PC-9 (cell line): ENCODE data around the gene SEMA7A. TPM values are rescaled to one million over a fixed set of nuclear protein-coding genes. Genes with fewer than 3 reads are reported as not detected.
A peak's percentile ranks its signal among the peaks of the same experiment; 100 is the strongest.

Experiments
- BruUV-seq: library from RNA; stranded (reverse); fragments of 400-500 nt; replicated peaks from 2 replicates; lab custom pipeline; 2021; lab: Mats Ljungman, UMichigan
- CTCF ChIA-PET: fragments of 300-600 bp; sonication (Branson Sonifier 250); formaldehyde crosslinking; loops from one replicate; lab custom pipeline; 2022; ENCODE audit warnings: antibody characterized with exemption; lab: Charles Lee
- POLR2A ChIA-PET: fragments of 300-600 bp; sonication (Branson Sonifier 250); formaldehyde crosslinking; loops from one replicate; lab custom pipeline; 2022; ENCODE audit warnings: antibody characterized with exemption; ENCODE audit not compliant: unreplicated experiment; lab: Charles Lee
- DNase-seq, 2 experiments: peaks; one replicate each; pipeline versions ENCODE4 v3.0.0 to v3.0.0-alpha.2; 2015 to 2022; ENCODE audit warnings: mixed read lengths in 1 of 2
- H2AFZ ChIP-seq: fragments of 200-600 bp; sonication (generic); 2 replicates; pipeline ENCODE4 v1.8.1; 2017; ENCODE audit warnings: antibody characterized with exemption
- H3F3A ChIP-seq: fragments of 200-600 bp; sonication (generic); 2 replicates; pipeline ENCODE4 v1.8.1; 2017; ENCODE audit warnings: antibody characterized with exemption, mild to moderate bottlenecking, low read depth; ENCODE audit not compliant: insufficient read depth
- H3K27ac ChIP-seq: fragments of 200-600 bp; sonication (generic); 2 replicates; pipeline ENCODE4 v1.6.1; 2016; ENCODE audit warnings: mixed run types
- H3K27me3 ChIP-seq: fragments of 200-600 bp; sonication (generic); 2 replicates; pipeline ENCODE4 v1.6.1; 2016; ENCODE audit warnings: low read depth, mixed run types; ENCODE audit not compliant: insufficient read depth
- H3K36me3 ChIP-seq: fragments of 200-600 bp; sonication (generic); 2 replicates; pipeline ENCODE4 v1.6.1; 2016; ENCODE audit warnings: low read depth, mixed run types
- H3K4me1 ChIP-seq: fragments of 200-600 bp; sonication (generic); replicated peaks from 2 replicates; pipeline ENCODE4 v1.6.1; 2016; ENCODE audit warnings: mixed run types; ENCODE audit not compliant: insufficient read depth
- H3K4me2 ChIP-seq: fragments of 200-600 bp; sonication (generic); 2 replicates; pipeline ENCODE4 v1.6.1; 2017; ENCODE audit warnings: mixed run types
- H3K4me3 ChIP-seq: fragments of 200-600 bp; sonication (generic); 2 replicates; pipeline ENCODE4 v1.6.1; 2016; ENCODE audit warnings: mixed run types
- H3K79me2 ChIP-seq: fragments of 200-600 bp; sonication (generic); 2 replicates; pipeline ENCODE4 v1.6.1; 2017; ENCODE audit warnings: low read depth, mixed run types
- H3K9me2 ChIP-seq: fragments of 200-600 bp; sonication (generic); 2 replicates; pipeline ENCODE4 v1.8.1; 2017; ENCODE audit warnings: mild to moderate bottlenecking; ENCODE audit not compliant: insufficient read depth
- H3K9me3 ChIP-seq: fragments of 200-600 bp; sonication (generic); 2 replicates; pipeline ENCODE4 v1.8.1; 2016; ENCODE audit warnings: low read depth; ENCODE audit not compliant: insufficient read depth
- H4K20me1 ChIP-seq: fragments of 200-600 bp; sonication (generic); 2 replicates; pipeline ENCODE4 v1.8.1; 2017; ENCODE audit not compliant: insufficient read depth
- CTCF ChIP-seq: fragments of 200-600 bp; sonication (generic); conservative IDR thresholded peaks from 2 replicates; pipeline ENCODE4 v1.6.1; 2017; ENCODE audit warnings: mixed run types, antibody characterized with exemption, mild to moderate bottlenecking, moderate library complexity
- EZH2 ChIP-seq: fragments of 200-600 bp; sonication (generic); IDR thresholded peaks from 2 replicates; pipeline ENCODE4 v1.8.0; 2017; ENCODE audit warnings: antibody characterized with exemption, low read depth
- intact Hi-C: fragments of 100-400 bp; cut with micrococcal nuclease; formaldehyde crosslinking; loops from one replicate; pipeline ENCODE4 v1.10.0; 2022; ENCODE audit not compliant: unreplicated experiment
- total RNA-seq: library from RNA; stranded (reverse); gene quantifications from 2 replicates; pipeline ENCODE4 v1.2.3, GENCODE V29; 2021

The SEMA7A gene
- total RNA-seq, 1 experiment from 2014 or later, result 8.3 TPM

DNA sequence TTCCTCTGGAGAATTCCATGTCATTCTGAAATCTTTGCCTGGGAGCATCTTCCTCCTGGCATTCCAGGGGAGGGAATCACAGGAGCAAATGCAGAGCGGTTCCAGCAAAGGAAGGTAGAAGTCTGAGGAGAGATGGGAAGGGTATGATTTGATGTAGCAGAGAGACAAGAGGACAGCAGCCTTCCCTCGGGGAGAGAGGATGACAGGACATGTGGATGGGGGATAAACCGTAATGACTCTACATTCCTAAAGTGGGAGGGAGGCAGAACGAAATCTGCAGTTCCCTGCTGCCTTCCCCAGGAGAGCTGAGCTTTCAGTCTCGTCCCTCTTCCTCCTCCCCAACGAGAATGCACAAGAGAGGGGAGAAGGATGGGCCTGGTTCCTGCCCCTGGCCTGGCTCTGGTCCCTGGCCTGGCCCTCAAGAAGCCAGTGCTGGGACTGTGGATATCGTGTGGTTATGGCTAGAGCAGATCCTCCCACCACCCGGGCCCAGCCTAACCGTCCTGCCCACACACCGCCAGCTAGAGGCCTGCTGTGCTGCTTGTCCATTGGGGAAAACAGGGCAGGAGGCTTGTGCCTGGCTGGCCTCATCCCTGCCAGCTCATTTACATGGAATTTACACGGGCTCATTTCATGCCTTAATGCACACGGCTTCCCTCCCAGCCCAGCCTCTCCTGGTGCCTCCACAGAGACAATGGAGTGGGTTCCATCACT is 26.6 kb downstream of the SEMA7A start:
- no peaks in the 10 kb centered on the region for H3K79me2 ChIP-seq
- peak overlapping the region; percentile 54 for H3K4me2 ChIP-seq
- intact Hi-C loops, result no loop called here
- no peaks in the 10 kb centered on the region for H3K27me3 ChIP-seq
- peaks cover 17% of the 10 kb centered on the region for H3K4me1 ChIP-seq
- TF ChIP-seq CTCF (no peak), EZH2 (no peak)
- no peaks in the 10 kb centered on the region for H3K36me3 ChIP-seq
- TSS peak; percentile 83 for BruUV-seq
- ChIA-PET POLR2A (interaction anchor here (0.6 kb wide), 1 partner anchor 809 kb away, joined by 3 read pairs; no protein-coding TSS in a partner anchor), CTCF (interaction anchor here (0.6 to 0.9 kb wide), 4 partner anchors 22 to 618 kb away, joined by 3 to 11 read pairs (median 3); partner anchors contain the start of gene UBL7)
- H3F3A ChIP-seq, result peaks cover 5% of the 10 kb centered on the region; the same call in 1 of the 2 replicates
- DNase-seq, result peak; percentile 75 to 82
- H3K9me3 ChIP-seq, result no peaks in the 10 kb centered on the region
- H2AFZ ChIP-seq, result no peak overlapping the region
- H3K4me3 ChIP-seq, result no peak overlapping the region; the same call in 1 of the 2 replicates
- peak overlapping the region; percentile 26; the same call in 1 of the 2 replicates for H3K27ac ChIP-seq
- H4K20me1 ChIP-seq, result no peaks in the 10 kb centered on the region
- no peaks in the 10 kb centered on the region for H3K9me2 ChIP-seq

- Histone ChIP-seq H3K9me2 (no peaks in the 10 kb centered on the region), H3K4me1 (peaks cover 23% of the 10 kb centered on the region), H3K36me3 (no peaks in the 10 kb centered on the region), H3K27ac (peak overlapping the region; percentile 26; the same call in 1 of the 2 replicates), H3K27me3 (no peaks in the 10 kb centered on the region), H3K4me3 (no peak overlapping the region), H3K9me3 (no peaks in the 10 kb centered on the region), H4K20me1 (no peaks in the 10 kb centered on the region), H3K79me2 (no peaks in the 10 kb centered on the region), H3K4me2 (peak overlapping the region; percentile 54), H2AFZ (no peak overlapping the region), H3F3A (peaks cover 5% of the 10 kb centered on the region; the same call in 1 of the 2 replicates)
- DNase-seq, result no peak
- TF ChIP-seq CTCF (no peak), EZH2 (no peak)
- BruUV-seq, result no TSS peak
- intact Hi-C loops, result no loop called here
- ChIA-PET POLR2A (no interaction called here), CTCF (interaction anchor here (0.6 to 1.0 kb wide), 3 partner anchors 22 to 618 kb away, joined by 3 read pairs; no protein-coding TSS in a partner anchor)
These were observed 27.2 kb downstream of the SEMA7A start for GRCh38 chr15:74406517-74406916.

DNA sequence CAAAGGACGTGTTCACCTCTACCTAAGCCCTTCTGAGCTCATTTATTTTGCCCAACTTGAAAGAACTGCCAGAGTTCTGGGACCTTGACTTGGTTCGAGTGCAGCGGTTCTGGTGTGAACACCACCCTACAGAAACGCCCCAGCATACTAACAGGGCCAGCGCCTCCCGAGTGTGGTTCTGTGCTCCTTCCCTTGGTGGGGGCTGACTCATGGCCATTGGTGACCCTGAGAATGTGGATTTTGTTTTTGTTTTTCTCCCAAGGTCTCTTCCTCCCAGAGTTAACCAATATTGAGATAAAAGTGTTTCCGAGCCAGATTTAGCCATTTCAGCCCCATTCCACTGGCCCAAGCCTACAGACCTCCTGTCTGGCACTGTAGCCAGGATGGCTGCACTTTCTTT is 27.9 kb downstream of the SEMA7A start:
- no peak overlapping the region for H3K4me2 ChIP-seq
- H3F3A ChIP-seq, result peaks cover 8% of the 10 kb centered on the region; the same call in 1 of the 2 replicates
- no peak overlapping the region for H3K27ac ChIP-seq
- no TSS peak for BruUV-seq
- ChIA-PET CTCF (interaction anchor here (1.0 kb wide), 1 partner anchor 226 kb away, joined by 3 read pairs; no protein-coding TSS in a partner anchor), POLR2A (interaction anchor here (0.6 to 0.7 kb wide), 3 partner anchors 14 to 18 kb away, joined by 3 to 5 read pairs (median 3); no protein-coding TSS in a partner anchor)
- DNase-seq, result no peak
- no peaks in the 10 kb centered on the region for H4K20me1 ChIP-seq
- no peaks in the 10 kb centered on the region for H3K9me3 ChIP-seq
- intact Hi-C loops, result no loop called here
- no peak for TF ChIP-seq EZH2
- TF ChIP-seq CTCF, result no peak
- no peak overlapping the region for H3K4me3 ChIP-seq
- H3K4me1 ChIP-seq, result peaks cover 30% of the 10 kb centered on the region
- no peaks in the 10 kb centered on the region for H3K27me3 ChIP-seq
- H3K79me2 ChIP-seq, result no peaks in the 10 kb centered on the region
- H2AFZ ChIP-seq, result no peak overlapping the region
- H3K36me3 ChIP-seq, result no peaks in the 10 kb centered on the region
- H3K9me2 ChIP-seq, result no peaks in the 10 kb centered on the region
